ENCODE data around the gene GARS1.

GARS1 gene

DNA sequence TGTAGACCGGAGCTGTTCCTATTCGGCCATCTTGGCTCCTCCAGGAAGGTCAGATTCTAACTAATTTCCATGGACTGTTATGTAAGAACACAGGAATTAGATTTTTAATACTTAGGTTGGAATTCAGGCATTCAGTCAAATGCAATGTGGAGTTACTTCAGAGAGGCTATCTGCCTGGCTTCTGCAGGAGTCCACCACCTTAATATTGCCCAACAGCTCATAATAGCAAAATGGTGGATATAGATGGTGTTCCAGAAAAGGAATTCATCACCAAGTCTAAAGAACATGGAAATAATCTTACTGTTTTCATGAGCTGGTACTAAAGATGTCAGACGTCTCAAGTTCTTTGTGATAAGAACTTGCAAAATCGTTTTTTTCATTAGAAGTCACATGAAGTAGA is 48.1 kb downstream of the GARS1 start:
- H3K9ac ChIP-seq (ENCODE audit: low read depth, low read length, poor library complexity, severe bottlenecking), result no peak overlapping the region

GRCh38 chr7:30644286-30644955 is 49.7 kb downstream of the GARS1 start:
- H3K9ac ChIP-seq (ENCODE audit: low read depth, low read length, poor library complexity, severe bottlenecking), result no peak overlapping the region
- no peaks in the 10 kb centered on the region for H3F3A ChIP-seq (ENCODE audit: low read depth)
- H3K9me3 ChIP-seq (ENCODE audit: insufficient read depth, low read depth, low read length), result no peaks in the 10 kb centered on the region
- H4K20me1 ChIP-seq (ENCODE audit: insufficient read depth, low read length, poor library complexity, severe bottlenecking), result no peaks in the 10 kb centered on the region
- no peak overlapping the region for H3K4me2 ChIP-seq (ENCODE audit: low read depth, low read length, poor library complexity, severe bottlenecking)
- H3K36me3 ChIP-seq (ENCODE audit: insufficient read depth, low read length), result peaks cover 9% of the 10 kb centered on the region; the same call in 1 of the 2 replicates
- no peak overlapping the region for H3K4me3 ChIP-seq (ENCODE audit: low read length, poor library complexity, severe bottlenecking)
- no peaks in the 10 kb centered on the region for H3K79me2 ChIP-seq (ENCODE audit: insufficient read depth, low read length)
- TF ChIP-seq CTCF (conservative IDR thresholded peaks at IDR 0.05; ENCODE audit: low read length), result no peak
- no peak for TF ChIP-seq EZH2phosphoT487 (IDR thresholded peaks at IDR 0.05; ENCODE audit: borderline replicate concordance)
- H3K27me3 ChIP-seq (ENCODE audit: insufficient read depth, low read length, poor library complexity, severe bottlenecking), result no peaks in the 10 kb centered on the region
- H2AFZ ChIP-seq (ENCODE audit: low read length), result no peak overlapping the region
- H3K4me1 ChIP-seq (ENCODE audit: insufficient read depth, low read length, poor library complexity, severe bottlenecking), result no peaks in the 10 kb centered on the region
- no peaks in the 10 kb centered on the region for H3K9me2 ChIP-seq (replicated peaks; ENCODE audit: low read depth, low read length)

More for the DNA sequence above, 48.1 kb downstream of the GARS1 start:
- Histone ChIP-seq H3K4me3 (ENCODE audit: low read length, poor library complexity, severe bottlenecking) (no peak overlapping the region), H3K9me3 (ENCODE audit: insufficient read depth, low read depth, low read length) (no peaks in the 10 kb centered on the region), H3K9me2 (replicated peaks; ENCODE audit: low read depth, low read length) (no peaks in the 10 kb centered on the region), H3F3A (ENCODE audit: low read depth) (no peaks in the 10 kb centered on the region), H2AFZ (ENCODE audit: low read length) (no peak overlapping the region), H3K36me3 (ENCODE audit: insufficient read depth, low read length) (peaks cover 9% of the 10 kb centered on the region; the same call in 1 of the 2 replicates), H3K27me3 (ENCODE audit: insufficient read depth, low read length, poor library complexity, severe bottlenecking) (no peaks in the 10 kb centered on the region), H3K4me2 (ENCODE audit: low read depth, low read length, poor library complexity, severe bottlenecking) (no peak overlapping the region), H3K4me1 (ENCODE audit: insufficient read depth, low read length, poor library complexity, severe bottlenecking) (no peaks in the 10 kb centered on the region), H4K20me1 (ENCODE audit: insufficient read depth, low read length, poor library complexity, severe bottlenecking) (no peaks in the 10 kb centered on the region), H3K79me2 (ENCODE audit: insufficient read depth, low read length) (no peaks in the 10 kb centered on the region)
- TF ChIP-seq CTCF (conservative IDR thresholded peaks at IDR 0.05; ENCODE audit: low read length) (no peak), EZH2phosphoT487 (IDR thresholded peaks at IDR 0.05; ENCODE audit: borderline replicate concordance) (no peak)

- Histone ChIP-seq H3K9me2 (replicated peaks; ENCODE audit: low read depth, low read length) (no peaks in the 10 kb centered on the region), H3K79me2 (ENCODE audit: insufficient read depth, low read length) (no peaks in the 10 kb centered on the region), H3K36me3 (ENCODE audit: insufficient read depth, low read length) (peaks cover 9% of the 10 kb centered on the region; the same call in 1 of the 2 replicates), H3K27me3 (ENCODE audit: insufficient read depth, low read length, poor library complexity, severe bottlenecking) (no peaks in the 10 kb centered on the region), H3K4me1 (ENCODE audit: insufficient read depth, low read length, poor library complexity, severe bottlenecking) (no peaks in the 10 kb centered on the region), H3K4me3 (ENCODE audit: low read length, poor library complexity, severe bottlenecking) (no peak overlapping the region), H2AFZ (ENCODE audit: low read length) (no peak overlapping the region), H4K20me1 (ENCODE audit: insufficient read depth, low read length, poor library complexity, severe bottlenecking) (no peaks in the 10 kb centered on the region), H3K4me2 (ENCODE audit: low read depth, low read length, poor library complexity, severe bottlenecking) (no peak overlapping the region), H3K9me3 (ENCODE audit: insufficient read depth, low read depth, low read length) (no peaks in the 10 kb centered on the region), H3K9ac (ENCODE audit: low read depth, low read length, poor library complexity, severe bottlenecking) (no peak overlapping the region), H3F3A (ENCODE audit: low read depth) (no peaks in the 10 kb centered on the region)
- no peak for TF ChIP-seq CTCF (conservative IDR thresholded peaks at IDR 0.05; ENCODE audit: low read length)
- no peak for TF ChIP-seq EZH2phosphoT487 (IDR thresholded peaks at IDR 0.05; ENCODE audit: borderline replicate concordance)
Measured at GRCh38 chr7:30645661-30646060, 51.0 kb downstream of the GARS1 start.
